HUES48 (cell line): ENCODE data around the gene UPK3BL1.
"Not testable (repeated sequence)": the region's sequence is repeated elsewhere in the genome, so short reads cannot be mapped to it uniquely, and the experiment has no call there.

Experiments
- H3K27ac ChIP-seq: one replicate; pipeline ENCODE4 v1.7.0; 2013; ENCODE audit warnings: low read depth, low read length, inconsistent platforms
- H3K27me3 ChIP-seq: 2 replicates; pipeline ENCODE4 v1.6.1; 2013; ENCODE audit warnings: mild to moderate bottlenecking, low read length; ENCODE audit not compliant: control insufficient read depth, insufficient read depth
- H3K36me3 ChIP-seq: 2 replicates; pipeline ENCODE4 v1.6.1; 2013; ENCODE audit warnings: low read length; ENCODE audit not compliant: control insufficient read depth, insufficient read depth
- H3K4me1 ChIP-seq: 2 replicates; pipeline ENCODE4 v1.6.1; 2013; ENCODE audit warnings: mild to moderate bottlenecking, low read length; ENCODE audit not compliant: control insufficient read depth, insufficient read depth
- H3K4me3 ChIP-seq: 2 replicates; pipeline ENCODE4 v1.5.1; 2013; ENCODE audit warnings: mild to moderate bottlenecking, low read depth, low read length
- H3K9ac ChIP-seq: 2 replicates; pipeline ENCODE4 v1.6.1; 2013; ENCODE audit warnings: mild to moderate bottlenecking, low read depth, low read length, moderate library complexity
- H3K9me3 ChIP-seq: 2 replicates; pipeline ENCODE4 v1.6.1; 2013; ENCODE audit warnings: low read length; ENCODE audit not compliant: control insufficient read depth, insufficient read depth

The UPK3BL1 gene

GRCh38 chr7:102604431-102605145 is 38.0 kb downstream of the UPK3BL1 start:
- not testable (repeated sequence) for H3K4me3 ChIP-seq, H3K36me3 ChIP-seq, H3K27me3 ChIP-seq, H3K9ac ChIP-seq, H3K9me3 ChIP-seq, H3K27ac ChIP-seq, H3K4me1 ChIP-seq

GRCh38 chr7:102602317-102602716 is 40.3 kb downstream of the UPK3BL1 start:
- not testable (repeated sequence) for H3K4me1 ChIP-seq, H3K27ac ChIP-seq, H3K9me3 ChIP-seq, H3K9ac ChIP-seq, H3K27me3 ChIP-seq, H3K4me3 ChIP-seq, H3K36me3 ChIP-seq

GRCh38 chr7:102599699-102600098 is 42.9 kb downstream of the UPK3BL1 start:
- not testable (repeated sequence) for H3K36me3 ChIP-seq, H3K4me3 ChIP-seq, H3K27ac ChIP-seq, H3K9ac ChIP-seq, H3K27me3 ChIP-seq, H3K9me3 ChIP-seq, H3K4me1 ChIP-seq

DNA sequence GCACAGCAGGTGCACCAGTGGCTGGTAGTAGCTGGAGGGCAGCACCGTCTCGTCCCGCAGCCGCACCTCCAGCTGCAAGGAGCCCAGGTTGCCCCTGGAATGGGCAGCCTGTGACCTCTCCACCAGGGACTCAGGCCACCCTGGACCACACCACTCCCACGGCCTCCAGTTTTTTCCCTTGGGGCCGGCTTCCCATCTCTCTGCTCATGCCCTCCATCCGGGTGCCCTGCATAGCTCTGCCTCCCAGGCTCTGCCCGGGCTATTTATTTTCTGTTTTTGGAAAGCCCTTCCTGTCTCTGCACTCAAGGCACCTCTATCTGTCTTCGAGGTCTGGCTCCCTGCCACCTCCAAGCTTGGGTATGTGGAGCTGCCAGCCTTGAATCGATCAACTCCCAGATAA is 46.6 kb downstream of the UPK3BL1 start:
- not testable (repeated sequence) for H3K27me3 ChIP-seq, H3K4me3 ChIP-seq, H3K27ac ChIP-seq, H3K9ac ChIP-seq, H3K36me3 ChIP-seq, H3K4me1 ChIP-seq, H3K9me3 ChIP-seq

GRCh38 chr7:102593637-102594334 is 48.8 kb downstream of the UPK3BL1 start:
- H3K4me3 ChIP-seq, H3K9me3 ChIP-seq, H3K9ac ChIP-seq, H3K36me3 ChIP-seq, H3K27me3 ChIP-seq, H3K4me1 ChIP-seq, H3K27ac ChIP-seq: not testable (repeated sequence)

GRCh38 chr7:102592477-102593019 is 50.0 kb downstream of the UPK3BL1 start:
- H3K4me3 ChIP-seq, H3K36me3 ChIP-seq, H3K9me3 ChIP-seq, H3K27me3 ChIP-seq, H3K27ac ChIP-seq, H3K9ac ChIP-seq, H3K4me1 ChIP-seq: not testable (repeated sequence)

GRCh38 chr7:102589857-102590256 is 52.7 kb downstream of the UPK3BL1 start:
- H3K36me3 ChIP-seq, H3K4me3 ChIP-seq, H3K27me3 ChIP-seq, H3K9me3 ChIP-seq, H3K9ac ChIP-seq, H3K27ac ChIP-seq, H3K4me1 ChIP-seq: not testable (repeated sequence)
